ENCODE measurements around the gene GATA2.

- no peak for TF ChIP-seq EZH2 (IDR thresholded peaks at IDR 0.05; ENCODE audit: low read depth, low read length, severe bottlenecking)
- no peak for TF ChIP-seq POLR2AphosphoS5 (IDR thresholded peaks at IDR 0.05; ENCODE audit: low read depth, low read length)
- no peak for TF ChIP-seq FOSL1 (IDR thresholded peaks at IDR 0.05; ENCODE audit: insufficient read depth, low read depth, low read length)
- TF ChIP-seq EGR1 (IDR thresholded peaks at IDR 0.05; ENCODE audit: borderline replicate concordance, low read depth, low read length) = no peak
- no peak for TF ChIP-seq TAF1 (IDR thresholded peaks at IDR 0.05; ENCODE audit: low read depth, low read length)
- no peak for TF ChIP-seq CTCF (IDR thresholded peaks at IDR 0.05; ENCODE audit: control extremely low read depth in 1 of 3, insufficient read depth in 1 of 3, low read depth in 1 of 3, low read length in 3 of 3)
- no peak for TF ChIP-seq SIN3A (conservative IDR thresholded peaks at IDR 0.05 in 1 of 2, IDR thresholded peaks at IDR 0.05 in 1 of 2; ENCODE audit: low read depth in 1 of 2, low read length in 2 of 2)
- no peak for TF ChIP-seq POLR2A (IDR thresholded peaks at IDR 0.05; ENCODE audit: control extremely low read depth in 1 of 2, low read depth in 2 of 2, low read length in 2 of 2)
- no peak for TF ChIP-seq RAD21 (IDR thresholded peaks at IDR 0.05 in 1 of 2, conservative IDR thresholded peaks at IDR 0.05 in 1 of 2; ENCODE audit: low read depth in 2 of 2, low read length in 2 of 2)
- TF ChIP-seq CHD2 (IDR thresholded peaks at IDR 0.05; ENCODE audit: low read length) = no peak
- TF ChIP-seq GTF2F1 (IDR thresholded peaks at IDR 0.05; ENCODE audit: borderline replicate concordance, low read depth, low read length) = no peak
- TF ChIP-seq MAX (IDR thresholded peaks at IDR 0.05) = no peak
- no peak for TF ChIP-seq ATF2 (IDR thresholded peaks at IDR 0.05; ENCODE audit: low read length)
These were observed 53.8 kb downstream of the GATA2 start for GRCh38 chr3:128439226-128439625.
